H1 (cell line): ENCODE results near the gene PIGS. TPM values are rescaled to one million over a fixed set of nuclear protein-coding genes. Genes with fewer than 3 reads are reported as not detected.

Experiments
- CHD7 ChIP-seq: fragments of 300-600 bp; sonication (generic); IDR thresholded peaks from 2 replicates; pipeline ENCODE4 v1.7.1; 2012; ENCODE audit warnings: low read length, moderate library complexity, mild to moderate bottlenecking, inconsistent platforms; ENCODE audit not compliant: insufficient replicate concordance
- polyA plus RNA-seq, 7 experiments: library from polyadenylated mRNA; depleted of rRNA in 3 of 7; stranded (reverse) in 5 of 7; unstranded in 2 of 7; fragments of >200 nt in 5 of 7; fragments of 200-250 nt in 2 of 7; gene quantifications; 1 replicate in 5 of 7; 2 replicates in 1 of 7; 4 replicates in 1 of 7; pipeline versions ENCODE4 v1.2.1 to v1.2.3, GENCODE V29; 2011 to 2013; ENCODE audit warnings: missing spikeins in 2 of 7, mixed read lengths in 2 of 7
- total RNA-seq: library from RNA; stranded (reverse); fragmentation: NEBNext Ultra II Directional; extraction: Animal tissue kit (Norgen Biotek cat#: 25700); gene quantifications from 2 replicates; pipeline ENCODE4 v1.2.1, GENCODE V29; 2021

PIGS gene
- total and polyA plus RNA-seq, 2 of the 8 experiments (the other 6 are each of a cell fraction or from before 2014, with no cell fraction given) = 44.3 to 50.6 TPM

GRCh38 chr17:28597606-28598383 lies 26.5 kb upstream of the PIGS start (continued):
- TF ChIP-seq CHD7 = no peak
- TF ChIP-seq, all 59 proteins: peak for 0
